ENCODE results near the gene MAN1C1. TPM values are rescaled to one million over a fixed set of nuclear protein-coding genes. Genes with fewer than 3 reads are reported as not detected.

MAN1C1 gene
- polyA plus RNA-seq, 1 of the 3 experiments (the other 2 are of a cell fraction) = 0.20 TPM

GRCh38 chr1:25700144-25700523, 83.5 kb downstream of the MAN1C1 start:
- no peaks in the 10 kb centered on the region for H3F3A ChIP-seq (replicated peaks; ENCODE audit: insufficient read depth)
- H3K4me3 ChIP-seq (ENCODE audit: low read depth in 2 of 2, low read length in 1 of 2) = no peak overlapping the region
- CTCF ChIA-PET = interaction anchor here (1.6 to 3.3 kb wide), 2 partner anchors 81 to 110 kb away, joined by 6 to 14 read pairs; no protein-coding TSS in a partner anchor
- H3K9me3 ChIP-seq = no peaks in the 10 kb centered on the region
- no peak overlapping the region for H3K4me2 ChIP-seq
- H3K9me2 ChIP-seq = no peaks in the 10 kb centered on the region
- no peaks in the 10 kb centered on the region for H3K36me3 ChIP-seq (replicated peaks in 1 of 2; ENCODE audit: control insufficient read depth in 1 of 2, insufficient read depth in 2 of 2, low read length in 1 of 2)
- H2AFZ ChIP-seq (ENCODE audit: low read depth) = no peak overlapping the region
- no peak for TF ChIP-seq CTCF (IDR thresholded peaks at IDR 0.05)
- no peak for TF ChIP-seq FOSL2 (IDR thresholded peaks at IDR 0.05; ENCODE audit: borderline replicate concordance, low read depth)
- no peak for TF ChIP-seq MEF2A (IDR thresholded peaks at IDR 0.05; ENCODE audit: borderline replicate concordance, low read depth)
- TF ChIP-seq USF1 (IDR thresholded peaks at IDR 0.05; ENCODE audit: borderline replicate concordance, low read depth) = no peak
- TF ChIP-seq NFIC (IDR thresholded peaks at IDR 0.05; ENCODE audit: borderline replicate concordance) = no peak
- TF ChIP-seq RFX5 (IDR thresholded peaks at IDR 0.05; ENCODE audit: low read length) = no peak
- no peak for TF ChIP-seq EP300 (IDR thresholded peaks at IDR 0.05; ENCODE audit: borderline replicate concordance in 1 of 2, low read depth in 1 of 2, low read length in 1 of 2)
- no peak for TF ChIP-seq IRF3 (IDR thresholded peaks at IDR 0.05; ENCODE audit: low read depth, low read length)
- TF ChIP-seq RCOR1 (IDR thresholded peaks at IDR 0.05; ENCODE audit: low read length) = no peak
- no peak for TF ChIP-seq YY1 (IDR thresholded peaks at IDR 0.05; ENCODE audit: low read depth)
- no peak for TF ChIP-seq RAD21 (IDR thresholded peaks at IDR 0.05; ENCODE audit: low read length)
- no peak for TF ChIP-seq SMC3 (IDR thresholded peaks at IDR 0.05; ENCODE audit: low read depth, low read length)
- no peak for TF ChIP-seq PBX3 (IDR thresholded peaks at IDR 0.05)
- H3K27me3 ChIP-seq (ENCODE audit: insufficient read depth) = no peaks in the 10 kb centered on the region
- peaks cover 8 to 53% of the 10 kb centered on the region in 2 experiments; a peak in 2 of 4 replicates for H3K4me1 ChIP-seq (ENCODE audit: control insufficient read depth in 1 of 2, insufficient read depth in 2 of 2, low read depth in 1 of 2, low read length in 1 of 2)
- H4K20me1 ChIP-seq (ENCODE audit: insufficient read depth) = no peaks in the 10 kb centered on the region
- H3K27ac ChIP-seq (ENCODE audit: low read depth in 2 of 2, low read length in 1 of 2) = peak overlapping the region in 1 of 2 experiments; percentile 43; a peak in 2 of 4 replicates
- 67% methylated on average over 3 of the region's 3 CpGs for WGBS (ENCODE audit: low lambda C conversion rate)
- H3K9ac ChIP-seq = no peak overlapping the region
- H3K79me2 ChIP-seq (ENCODE audit: insufficient read depth) = no peaks in the 10 kb centered on the region
- DNase-seq = no peak
- POLR2A ChIA-PET = no interaction called here
